AG04450 (cell line): ENCODE measurements around the gene GALNT12. TPM values are rescaled to one million over a fixed set of nuclear protein-coding genes. Genes with fewer than 3 reads are reported as not detected.

Experiments used
- CTCF ChIA-PET: fragments of 300-600, 350-600 bp; formaldehyde crosslinking; extraction: SDS; loops from one replicate; lab custom pipeline; 2022; ENCODE audit warnings: antibody characterized with exemption, inconsistent platforms; lab: Charles Lee
- POLR2A ChIA-PET: fragments of 350-600 bp; formaldehyde crosslinking; extraction: SDS; loops from one replicate; lab custom pipeline; 2021; ENCODE audit warnings: antibody characterized with exemption, inconsistent platforms; lab: Yijun Ruan, JAX
- DNase-seq: peaks from one replicate; pipeline ENCODE4 v3.0.0-alpha.2; 2011; ENCODE audit warnings: low read depth, low spot score
- H3K27ac ChIP-seq: one replicate; pipeline ENCODE4 v1.5.1; 2012; ENCODE audit warnings: low read depth, low read length, control low read depth
- H3K27me3 ChIP-seq: one replicate; pipeline ENCODE4 v1.6.0; 2012; ENCODE audit warnings: low read length; ENCODE audit not compliant: control insufficient read depth, insufficient read depth
- H3K4me3 ChIP-seq: 2 replicates; pipeline ENCODE4 v1.5.1; 2011; ENCODE audit warnings: mild to moderate bottlenecking, low read depth, low read length, control low read depth
- H3K9me3 ChIP-seq: 2 replicates; pipeline ENCODE4 v1.5.1; 2012; ENCODE audit warnings: low read length; ENCODE audit not compliant: control insufficient read depth, insufficient read depth
- polyA minus RNA-seq: library from RNA; depleted of rRNA, polyadenylated mRNA; stranded (reverse); fragments of >200 nt; gene quantifications from 2 replicates; pipeline ENCODE4 v1.2.3, GENCODE V29; 2011; rRNA and poly(A)+ RNA removed
- polyA plus RNA-seq: library from polyadenylated mRNA; depleted of rRNA; stranded (reverse); fragments of >200 nt; gene quantifications from 2 replicates; pipeline ENCODE4 v1.2.3, GENCODE V29; 2011; rRNA removed
- TF ChIP-seq, protein P1 (sequence below): IDR thresholded peaks from 2 replicates; pipeline ENCODE4 v1.5.1; 2011; ENCODE audit warnings: low read depth, low read length, control low read depth, inconsistent platforms

Gene GALNT12, protein sequence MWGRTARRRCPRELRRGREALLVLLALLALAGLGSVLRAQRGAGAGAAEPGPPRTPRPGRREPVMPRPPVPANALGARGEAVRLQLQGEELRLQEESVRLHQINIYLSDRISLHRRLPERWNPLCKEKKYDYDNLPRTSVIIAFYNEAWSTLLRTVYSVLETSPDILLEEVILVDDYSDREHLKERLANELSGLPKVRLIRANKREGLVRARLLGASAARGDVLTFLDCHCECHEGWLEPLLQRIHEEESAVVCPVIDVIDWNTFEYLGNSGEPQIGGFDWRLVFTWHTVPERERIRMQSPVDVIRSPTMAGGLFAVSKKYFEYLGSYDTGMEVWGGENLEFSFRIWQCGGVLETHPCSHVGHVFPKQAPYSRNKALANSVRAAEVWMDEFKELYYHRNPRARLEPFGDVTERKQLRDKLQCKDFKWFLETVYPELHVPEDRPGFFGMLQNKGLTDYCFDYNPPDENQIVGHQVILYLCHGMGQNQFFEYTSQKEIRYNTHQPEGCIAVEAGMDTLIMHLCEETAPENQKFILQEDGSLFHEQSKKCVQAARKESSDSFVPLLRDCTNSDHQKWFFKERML
- polyA plus RNA-seq (2.8 and 4.2 TPM in 2 replicates), polyA minus RNA-seq (1.4 and 1.7 TPM in 2 replicates)

DNA sequence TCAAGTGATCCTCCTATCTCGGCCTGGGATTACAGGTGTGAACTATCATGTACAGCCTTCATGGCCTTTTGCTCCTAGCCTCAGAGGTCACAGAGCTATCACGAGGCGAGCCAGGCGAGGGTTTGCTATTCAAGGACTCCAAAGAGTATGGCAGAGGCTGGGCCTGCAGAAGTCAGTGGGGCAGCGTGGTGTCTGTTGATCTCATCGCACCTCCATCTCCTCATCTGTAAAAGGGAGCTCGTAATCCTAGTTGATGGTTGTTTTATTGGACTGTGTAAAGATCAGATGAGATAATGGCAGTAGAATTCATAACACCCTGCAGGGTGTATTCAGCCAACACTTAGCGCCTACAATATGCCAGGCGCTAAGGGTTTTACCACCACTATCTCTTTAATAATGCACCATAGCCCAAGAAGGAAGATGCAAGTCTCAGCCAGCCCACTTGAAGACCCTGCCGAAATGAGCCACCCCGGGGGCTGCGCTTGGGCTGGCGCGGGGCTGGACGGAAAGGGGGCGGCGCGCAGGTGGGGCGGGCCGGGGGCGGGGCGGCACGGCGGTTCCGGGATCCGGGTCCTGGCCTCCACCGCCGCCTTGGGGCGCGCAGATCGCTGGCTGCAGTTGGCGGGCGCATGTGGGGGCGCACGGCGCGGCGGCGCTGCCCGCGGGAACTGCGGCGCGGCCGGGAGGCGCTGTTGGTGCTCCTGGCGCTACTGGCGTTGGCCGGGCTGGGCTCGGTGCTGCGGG lies at the start of gene GALNT12:
GALNT12 (plus strand) TSS at position 601 of the 744 bp plus-strand sequence; CDS start at position 630, 29 bp downstream.
- no peak for DNase-seq
- Histone ChIP-seq H3K4me3 (peak within 1 kb of the TSS; percentile 66), H3K9me3 (no peaks in the 10 kb centered on the region; the same call in 1 of the 2 replicates), H3K27ac (no peak within 1 kb of the TSS), H3K27me3 (peaks cover 19% of the 10 kb centered on the region)
- CTCF ChIA-PET, result interaction anchor here (0.7 to 3.6 kb wide), 10 partner anchors 15 to 330 kb away, joined by 3 to 20 read pairs (median 4); no protein-coding TSS in a partner anchor
- TF ChIP-seq, protein P1, sequence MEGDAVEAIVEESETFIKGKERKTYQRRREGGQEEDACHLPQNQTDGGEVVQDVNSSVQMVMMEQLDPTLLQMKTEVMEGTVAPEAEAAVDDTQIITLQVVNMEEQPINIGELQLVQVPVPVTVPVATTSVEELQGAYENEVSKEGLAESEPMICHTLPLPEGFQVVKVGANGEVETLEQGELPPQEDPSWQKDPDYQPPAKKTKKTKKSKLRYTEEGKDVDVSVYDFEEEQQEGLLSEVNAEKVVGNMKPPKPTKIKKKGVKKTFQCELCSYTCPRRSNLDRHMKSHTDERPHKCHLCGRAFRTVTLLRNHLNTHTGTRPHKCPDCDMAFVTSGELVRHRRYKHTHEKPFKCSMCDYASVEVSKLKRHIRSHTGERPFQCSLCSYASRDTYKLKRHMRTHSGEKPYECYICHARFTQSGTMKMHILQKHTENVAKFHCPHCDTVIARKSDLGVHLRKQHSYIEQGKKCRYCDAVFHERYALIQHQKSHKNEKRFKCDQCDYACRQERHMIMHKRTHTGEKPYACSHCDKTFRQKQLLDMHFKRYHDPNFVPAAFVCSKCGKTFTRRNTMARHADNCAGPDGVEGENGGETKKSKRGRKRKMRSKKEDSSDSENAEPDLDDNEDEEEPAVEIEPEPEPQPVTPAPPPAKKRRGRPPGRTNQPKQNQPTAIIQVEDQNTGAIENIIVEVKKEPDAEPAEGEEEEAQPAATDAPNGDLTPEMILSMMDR, result no peak
- POLR2A ChIA-PET, result no interaction called here

DNA sequence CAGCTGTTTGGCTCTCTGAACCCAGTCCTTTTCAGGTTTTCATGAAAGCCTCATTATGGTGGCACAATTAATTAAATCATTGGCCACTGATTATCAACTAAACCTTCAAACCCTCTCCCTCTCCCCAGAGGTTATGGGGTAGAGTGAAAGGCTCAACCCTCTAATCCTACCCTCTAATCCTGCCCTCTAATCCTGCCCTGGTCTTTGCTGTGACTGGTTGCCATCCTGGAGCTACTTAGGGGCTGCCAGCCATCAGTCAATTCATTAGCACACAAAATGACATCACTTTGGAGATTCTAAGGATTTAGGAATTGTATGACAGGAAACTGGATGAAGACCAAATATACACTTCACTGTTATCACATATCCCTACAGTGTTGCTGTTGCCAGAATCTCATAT lies 47.2 kb upstream of the GALNT12 start:
- H3K27me3 ChIP-seq, result no peaks in the 10 kb centered on the region
- no peak overlapping the region for H3K4me3 ChIP-seq
- ChIA-PET POLR2A (no interaction called here), CTCF (interaction anchor here (6.6 kb wide), 1 partner anchor 15 kb away, joined by 65 read pairs; no protein-coding TSS in a partner anchor)
- TF ChIP-seq, protein P1, result no peak
- no peak overlapping the region for H3K27ac ChIP-seq
- DNase-seq, result no peak
- no peaks in the 10 kb centered on the region for H3K9me3 ChIP-seq

DNA sequence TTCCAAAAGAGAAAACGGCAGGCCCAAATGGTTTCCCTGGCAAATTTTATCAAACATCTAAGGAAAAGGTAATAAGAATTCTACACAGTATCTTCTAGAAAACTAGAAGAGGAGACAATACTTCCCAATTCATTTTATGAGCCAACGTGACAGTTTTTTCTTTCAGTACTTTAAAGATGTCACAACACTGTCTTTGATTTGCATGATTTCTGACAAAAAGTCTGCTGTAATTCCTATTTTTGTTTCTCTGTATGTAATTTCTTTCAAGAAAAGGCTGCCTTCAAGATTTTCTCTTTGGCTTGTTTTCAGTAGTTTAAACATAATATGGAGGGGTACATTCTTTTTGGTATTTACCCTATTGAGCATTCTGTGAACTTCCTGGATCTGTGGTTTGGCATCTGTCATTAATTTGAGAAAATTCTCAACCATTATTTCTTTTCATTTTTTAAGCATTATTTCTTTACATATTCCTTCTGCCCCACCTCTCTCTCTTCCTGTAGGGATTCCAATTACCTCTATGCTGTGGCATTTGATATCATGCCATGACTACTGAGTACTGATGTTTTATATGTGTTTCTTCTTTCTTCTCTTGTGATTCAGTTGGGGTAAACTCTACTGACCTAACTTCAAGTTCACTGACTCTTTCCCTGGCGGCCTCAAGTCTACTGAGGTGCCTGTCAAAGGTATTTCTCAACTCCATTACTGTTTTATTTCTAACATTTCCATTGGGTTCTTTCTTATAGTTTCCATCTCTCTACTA lies 43.3 kb upstream of the GALNT12 start:
- ChIA-PET POLR2A (no interaction called here), CTCF (interaction anchor here (3.6 kb wide), 1 partner anchor 11 kb away, joined by 42 read pairs; no protein-coding TSS in a partner anchor)
- no peak for DNase-seq
- H3K9me3 ChIP-seq, result no peaks in the 10 kb centered on the region; the same call in 1 of the 2 replicates
- TF ChIP-seq, protein P1, result no peak
- no peak overlapping the region for H3K4me3 ChIP-seq
- no peak overlapping the region for H3K27ac ChIP-seq
- H3K27me3 ChIP-seq, result no peaks in the 10 kb centered on the region

DNA sequence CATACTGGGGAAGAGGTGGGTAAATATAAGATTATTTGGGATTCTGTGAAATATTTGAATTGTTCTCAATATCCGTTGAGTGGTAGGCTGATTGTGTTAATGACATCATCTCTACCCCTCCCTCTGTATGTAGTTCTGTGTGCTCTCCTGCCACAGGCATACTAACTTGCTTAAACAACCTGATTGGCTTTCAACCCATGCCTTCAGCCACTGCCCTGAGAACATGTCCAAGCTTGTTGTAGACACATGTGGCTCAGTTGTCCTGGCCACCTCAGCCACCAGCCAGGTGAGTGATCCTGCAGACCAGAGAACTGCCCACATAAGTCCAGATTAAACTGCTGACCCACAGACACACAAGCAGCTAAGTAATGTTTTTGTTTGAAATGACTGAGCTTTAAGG lies 42.2 kb upstream of the GALNT12 start:
- Histone ChIP-seq H3K4me3 (no peak overlapping the region), H3K27ac (no peak overlapping the region), H3K9me3 (no peaks in the 10 kb centered on the region; the same call in 1 of the 2 replicates), H3K27me3 (no peaks in the 10 kb centered on the region)
- DNase-seq, result no peak
- POLR2A ChIA-PET, result no interaction called here
- TF ChIP-seq, protein P1, result no peak
- CTCF ChIA-PET, result interaction anchor here (0.6 to 3.6 kb wide), 2 partner anchors 10 to 843 kb away, joined by 7 to 42 read pairs; no protein-coding TSS in a partner anchor
